MCF 10A (cell line): Measurements from ENCODE around the gene WFIKKN2. TPM values are rescaled to one million over a fixed set of nuclear protein-coding genes. Genes with fewer than 3 reads are reported as not detected.

Source experiments
- BruUV-seq: library from RNA; stranded (reverse); fragments of 400-500 nt; replicated peaks from 2 replicates; lab custom pipeline; 2021; lab: Mats Ljungman, UMichigan
- CTCF ChIA-PET: fragments of 300-600 bp; sonication (Branson Sonifier 250); formaldehyde crosslinking; extraction: SDS; loops from one replicate; lab custom pipeline; 2021; ENCODE audit warnings: antibody characterized with exemption, inconsistent platforms; lab: Yijun Ruan, JAX
- POLR2A ChIA-PET: fragments of 300-600, 350-650 bp; sonication (Branson Sonifier 250); formaldehyde crosslinking; extraction: SDS; loops from one replicate; lab custom pipeline; 2020; ENCODE audit warnings: antibody characterized with exemption, inconsistent platforms; lab: Yijun Ruan, JAX
- DNase-seq: peaks from one replicate; pipeline ENCODE4 v3.0.0-alpha.2; 2018; ENCODE audit not compliant: unreplicated experiment
- H3K27ac Mint-ChIP-seq: one replicate; pipeline ENCODE4 v1.8.0; 2022; ENCODE audit warnings: mild to moderate bottlenecking, low read depth, mixed read lengths; ENCODE audit not compliant: unreplicated experiment
- H3K27me3 Mint-ChIP-seq: one replicate; pipeline ENCODE4 v1.8.0; 2022; ENCODE audit warnings: mixed read lengths; ENCODE audit not compliant: insufficient read depth, unreplicated experiment
- H3K36me3 Mint-ChIP-seq: one replicate; pipeline ENCODE4 v1.8.0; 2022; ENCODE audit warnings: mild to moderate bottlenecking, moderate library complexity, mixed read lengths; ENCODE audit not compliant: insufficient read depth, unreplicated experiment
- H3K4me1 Mint-ChIP-seq: one replicate; pipeline ENCODE4 v1.8.0; 2022; ENCODE audit warnings: mixed read lengths; ENCODE audit not compliant: insufficient read depth, unreplicated experiment
- H3K4me3 Mint-ChIP-seq: one replicate; pipeline ENCODE4 v1.8.0; 2022; ENCODE audit warnings: mild to moderate bottlenecking, moderate library complexity, mixed read lengths; ENCODE audit not compliant: unreplicated experiment
- H3K9me3 Mint-ChIP-seq: one replicate; pipeline ENCODE4 v1.8.0; 2022; ENCODE audit warnings: mixed read lengths; ENCODE audit not compliant: unreplicated experiment
- intact Hi-C: fragments of 100-400 bp; cut with micrococcal nuclease; formaldehyde crosslinking; loops from 2 replicates; pipeline ENCODE4 v1.14.1; 2022
- total RNA-seq: library from RNA; stranded (reverse); gene quantifications from 2 replicates; pipeline ENCODE4 v1.2.3, GENCODE V29; 2022
- TF ChIP-seq, protein P1 (sequence below): fragments of 200-600 bp; IDR thresholded peaks from one replicate; pipeline ENCODE4 v1.8.0; 2022; ENCODE audit warnings: antibody characterized with exemption, mild to moderate bottlenecking; ENCODE audit not compliant: unreplicated experiment

WFIKKN2 gene
- total RNA-seq, 1 experiment from 2014 or later, result not detected

GRCh38 chr17:50837286-50837979 is 2.0 kb downstream of the WFIKKN2 start:
- TF ChIP-seq, protein P1, sequence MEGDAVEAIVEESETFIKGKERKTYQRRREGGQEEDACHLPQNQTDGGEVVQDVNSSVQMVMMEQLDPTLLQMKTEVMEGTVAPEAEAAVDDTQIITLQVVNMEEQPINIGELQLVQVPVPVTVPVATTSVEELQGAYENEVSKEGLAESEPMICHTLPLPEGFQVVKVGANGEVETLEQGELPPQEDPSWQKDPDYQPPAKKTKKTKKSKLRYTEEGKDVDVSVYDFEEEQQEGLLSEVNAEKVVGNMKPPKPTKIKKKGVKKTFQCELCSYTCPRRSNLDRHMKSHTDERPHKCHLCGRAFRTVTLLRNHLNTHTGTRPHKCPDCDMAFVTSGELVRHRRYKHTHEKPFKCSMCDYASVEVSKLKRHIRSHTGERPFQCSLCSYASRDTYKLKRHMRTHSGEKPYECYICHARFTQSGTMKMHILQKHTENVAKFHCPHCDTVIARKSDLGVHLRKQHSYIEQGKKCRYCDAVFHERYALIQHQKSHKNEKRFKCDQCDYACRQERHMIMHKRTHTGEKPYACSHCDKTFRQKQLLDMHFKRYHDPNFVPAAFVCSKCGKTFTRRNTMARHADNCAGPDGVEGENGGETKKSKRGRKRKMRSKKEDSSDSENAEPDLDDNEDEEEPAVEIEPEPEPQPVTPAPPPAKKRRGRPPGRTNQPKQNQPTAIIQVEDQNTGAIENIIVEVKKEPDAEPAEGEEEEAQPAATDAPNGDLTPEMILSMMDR, result no peak
- no peaks in the 10 kb centered on the region for H3K9me3 Mint-ChIP-seq
- DNase-seq, result no peak
- H3K4me3 Mint-ChIP-seq, result no peak overlapping the region
- no peaks in the 10 kb centered on the region for H3K27me3 Mint-ChIP-seq
- H3K27ac Mint-ChIP-seq, result no peak overlapping the region
- ChIA-PET POLR2A (no interaction called here), CTCF (interaction anchor here (0.7 to 1.7 kb wide), 2 partner anchors 8 to 54 kb away, joined by 3 to 12 read pairs; no protein-coding TSS in a partner anchor)
- H3K4me1 Mint-ChIP-seq, result peaks cover 6% of the 10 kb centered on the region
- BruUV-seq, result no TSS peak
- intact Hi-C loops, result no loop called here
- H3K36me3 Mint-ChIP-seq, result no peaks in the 10 kb centered on the region

- no peak overlapping the region for H3K27ac Mint-ChIP-seq
These were observed 2.9 kb downstream of the WFIKKN2 start for GRCh38 chr17:50837980-50838954.

GRCh38 chr17:50839591-50840310 is 4.4 kb downstream of the WFIKKN2 start:
- H3K9me3 Mint-ChIP-seq, result no peaks in the 10 kb centered on the region
- intact Hi-C loops, result loop anchor here (5.0 kb wide), 2 partner anchors 132 to 357 kb away; partner anchors contain the start of gene ANKRD40
- no peaks in the 10 kb centered on the region for H3K27me3 Mint-ChIP-seq
- BruUV-seq, result no TSS peak
- peaks cover 6% of the 10 kb centered on the region for H3K4me1 Mint-ChIP-seq
- TF ChIP-seq, protein P1, result no peak
- H3K27ac Mint-ChIP-seq, result no peak overlapping the region
- CTCF ChIA-PET, result interaction anchor here (0.6 to 8.3 kb wide), 5 partner anchors 21 to 83 kb away, joined by 3 to 320 read pairs (median 8); no protein-coding TSS in a partner anchor
- POLR2A ChIA-PET, result no interaction called here
- no peak overlapping the region for H3K4me3 Mint-ChIP-seq
- no peaks in the 10 kb centered on the region for H3K36me3 Mint-ChIP-seq
- DNase-seq, result no peak

More at GRCh38 chr17:50837980-50838954, 2.9 kb downstream of the WFIKKN2 start:
- Mint-ChIP-seq H3K4me3 (no peak overlapping the region), H3K36me3 (no peaks in the 10 kb centered on the region), H3K27me3 (no peaks in the 10 kb centered on the region), H3K4me1 (peaks cover 6% of the 10 kb centered on the region), H3K9me3 (no peaks in the 10 kb centered on the region)
- intact Hi-C loops, result no loop called here
- TF ChIP-seq, protein P1, result no peak
- DNase-seq, result no peak
- ChIA-PET CTCF (interaction anchor here (0.6 to 8.3 kb wide), 6 partner anchors 10 to 55 kb away, joined by 3 to 320 read pairs (median 7); no protein-coding TSS in a partner anchor), POLR2A (interaction anchor here (0.6 to 0.7 kb wide), 3 partner anchors 8 to 119 kb away, joined by 3 to 5 read pairs (median 4); partner anchors contain the start of gene LUC7L3)
- no TSS peak for BruUV-seq
